ENCODE measurements around the gene ME3. TPM values are rescaled to one million over a fixed set of nuclear protein-coding genes. Genes with fewer than 3 reads are reported as not detected.

The ME3 gene
- total and polyA plus RNA-seq, 7 experiments from 2014 or later, result 0.48 to 13.7 (median 6.4) TPM

DNA sequence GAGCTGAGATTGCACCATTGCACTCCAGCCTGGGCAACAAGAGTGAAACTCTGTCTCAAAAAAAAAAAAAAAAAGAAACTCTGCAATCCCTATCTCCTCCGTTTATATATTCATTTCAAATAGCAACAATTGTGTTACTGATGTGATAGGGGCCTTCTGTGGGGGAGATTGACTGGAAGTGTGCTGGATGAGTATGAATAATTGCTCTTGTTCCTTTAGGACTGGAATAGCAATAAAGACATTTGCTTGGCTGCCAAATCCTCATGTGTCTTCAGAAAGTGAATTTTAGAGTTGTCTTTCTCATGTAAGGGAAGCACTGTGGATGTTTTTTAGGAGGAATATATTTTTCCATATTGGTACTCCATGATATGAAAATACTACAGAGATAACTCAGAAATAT lies 21.1 kb upstream of the ME3 start:
- intact Hi-C loops (cut with micrococcal nuclease), result no loop called here
- Histone ChIP-seq H3K4me3 (ENCODE audit: low read length) (no peak overlapping the region), H3K27ac (ENCODE audit: low read depth, low read length) (no peak overlapping the region), H3K9me3 (ENCODE audit: control insufficient read depth in 2 of 3, low read length in 3 of 3) (no peaks in the 10 kb centered on the region), H3K4me1 (ENCODE audit: control insufficient read depth in 2 of 2, insufficient read depth in 2 of 2, low read length in 2 of 2) (no peaks in the 10 kb centered on the region), H3K27me3 (ENCODE audit: control insufficient read depth in 2 of 2, insufficient read depth in 2 of 2, low read length in 2 of 2) (no peaks in the 10 kb centered on the region), H3K36me3 (ENCODE audit: control insufficient read depth in 2 of 3, insufficient read depth in 3 of 3, low read length in 3 of 3) (no peaks in the 10 kb centered on the region)
- Mint-ChIP-seq H3K4me3 (no peak overlapping the region), H3K27me3 (peaks cover 0 to 10% (median 5%) of the 10 kb centered on the region in 5 donors), H3K4me1 (peaks cover 0 to 7% (median 0%) of the 10 kb centered on the region in 7 donors), H3K9me3 (no peaks in the 10 kb centered on the region), H3K27ac (no peak overlapping the region), H3K36me3 (no peaks in the 10 kb centered on the region)
- no peak for ATAC-seq
- ChIA-PET POLR2A (no interaction called here), CTCF (no interaction called here)
- no peak for DNase-seq

DNA sequence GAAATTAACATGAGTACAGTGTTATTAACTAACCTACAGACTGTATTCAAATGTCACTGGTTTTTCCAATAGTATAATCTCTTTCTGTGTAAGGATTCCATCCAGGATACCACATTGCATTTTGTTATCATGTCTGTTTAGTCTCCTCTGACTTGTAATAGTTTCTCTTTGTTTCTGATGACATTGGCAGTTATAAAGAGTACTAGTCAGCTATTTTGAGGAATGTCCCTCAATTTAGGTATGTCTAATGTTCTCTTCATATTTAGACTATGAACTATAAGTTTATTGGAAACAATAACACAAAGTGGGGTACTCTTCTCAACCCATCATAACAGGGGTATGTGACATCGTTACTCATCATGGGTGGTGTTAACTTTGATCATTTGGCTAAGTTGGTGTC lies 20.3 kb upstream of the ME3 start:
- H3K27ac Mint-ChIP-seq, result no peak overlapping the region
- H3K4me1 Mint-ChIP-seq, result peaks cover 0 to 14% (median 0%) of the 10 kb centered on the region in 7 donors
- no peak for ATAC-seq
- Histone ChIP-seq H3K4me3 (ENCODE audit: low read length) (no peak overlapping the region), H3K4me1 (ENCODE audit: control insufficient read depth in 2 of 2, insufficient read depth in 2 of 2, low read length in 2 of 2) (no peaks in the 10 kb centered on the region), H3K27ac (ENCODE audit: low read depth, low read length) (no peak overlapping the region), H3K9me3 (ENCODE audit: control insufficient read depth in 2 of 3, low read length in 3 of 3) (no peaks in the 10 kb centered on the region), H3K36me3 (ENCODE audit: control insufficient read depth in 2 of 3, insufficient read depth in 3 of 3, low read length in 3 of 3) (no peaks in the 10 kb centered on the region), H3K27me3 (ENCODE audit: control insufficient read depth in 2 of 2, insufficient read depth in 2 of 2, low read length in 2 of 2) (no peaks in the 10 kb centered on the region)
- ChIA-PET CTCF (no interaction called here), POLR2A (no interaction called here)
- intact Hi-C loops (cut with micrococcal nuclease), result no loop called here
- H3K9me3 Mint-ChIP-seq, result no peaks in the 10 kb centered on the region
- no peak overlapping the region for H3K4me3 Mint-ChIP-seq
- H3K27me3 Mint-ChIP-seq, result peaks cover 0 to 10% (median 5%) of the 10 kb centered on the region in 5 donors
- DNase-seq, result no peak
- H3K36me3 Mint-ChIP-seq, result no peaks in the 10 kb centered on the region

DNA sequence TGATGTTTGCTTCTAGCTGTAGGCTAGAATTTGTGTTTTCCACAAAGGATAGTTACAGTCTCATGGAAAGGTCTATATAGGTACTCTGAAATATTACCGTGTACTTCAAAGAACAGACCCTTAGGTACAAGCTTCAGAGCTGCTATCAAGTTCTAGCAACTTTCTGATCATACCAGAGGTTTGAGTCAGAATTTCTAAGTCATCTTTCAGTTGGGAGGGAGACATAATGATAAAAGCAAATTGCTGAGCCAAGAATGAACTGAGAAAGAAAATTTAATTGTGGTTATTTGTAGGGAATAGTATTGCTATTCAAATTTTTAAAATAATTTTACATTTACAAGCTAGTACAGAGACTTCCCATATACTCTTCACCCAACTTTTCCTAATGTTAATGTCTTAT lies 19.9 kb upstream of the ME3 start:
- no peaks in the 10 kb centered on the region for H3K36me3 Mint-ChIP-seq
- H3K27me3 Mint-ChIP-seq, result peaks cover 0 to 10% (median 5%) of the 10 kb centered on the region in 5 donors
- DNase-seq (no peak), ATAC-seq (no peak)
- H3K4me1 ChIP-seq (ENCODE audit: control insufficient read depth in 2 of 2, insufficient read depth in 2 of 2, low read length in 2 of 2), result no peaks in the 10 kb centered on the region
- intact Hi-C loops (cut with micrococcal nuclease), result no loop called here
- ChIA-PET CTCF (no interaction called here), POLR2A (no interaction called here)
- H3K4me3 Mint-ChIP-seq, result no peak overlapping the region
- H3K36me3 ChIP-seq (ENCODE audit: control insufficient read depth in 2 of 3, insufficient read depth in 3 of 3, low read length in 3 of 3), result no peaks in the 10 kb centered on the region
- peaks cover 0 to 14% (median 0%) of the 10 kb centered on the region in 7 donors for H3K4me1 Mint-ChIP-seq
- H3K9me3 ChIP-seq (ENCODE audit: control insufficient read depth in 2 of 3, low read length in 3 of 3), result no peaks in the 10 kb centered on the region
- no peaks in the 10 kb centered on the region for H3K27me3 ChIP-seq (ENCODE audit: control insufficient read depth in 2 of 2, insufficient read depth in 2 of 2, low read length in 2 of 2)
- H3K27ac Mint-ChIP-seq, result no peak overlapping the region
- H3K9me3 Mint-ChIP-seq, result no peaks in the 10 kb centered on the region
- no peak overlapping the region for H3K27ac ChIP-seq (ENCODE audit: low read depth, low read length)
- no peak overlapping the region for H3K4me3 ChIP-seq (ENCODE audit: low read length)

DNA sequence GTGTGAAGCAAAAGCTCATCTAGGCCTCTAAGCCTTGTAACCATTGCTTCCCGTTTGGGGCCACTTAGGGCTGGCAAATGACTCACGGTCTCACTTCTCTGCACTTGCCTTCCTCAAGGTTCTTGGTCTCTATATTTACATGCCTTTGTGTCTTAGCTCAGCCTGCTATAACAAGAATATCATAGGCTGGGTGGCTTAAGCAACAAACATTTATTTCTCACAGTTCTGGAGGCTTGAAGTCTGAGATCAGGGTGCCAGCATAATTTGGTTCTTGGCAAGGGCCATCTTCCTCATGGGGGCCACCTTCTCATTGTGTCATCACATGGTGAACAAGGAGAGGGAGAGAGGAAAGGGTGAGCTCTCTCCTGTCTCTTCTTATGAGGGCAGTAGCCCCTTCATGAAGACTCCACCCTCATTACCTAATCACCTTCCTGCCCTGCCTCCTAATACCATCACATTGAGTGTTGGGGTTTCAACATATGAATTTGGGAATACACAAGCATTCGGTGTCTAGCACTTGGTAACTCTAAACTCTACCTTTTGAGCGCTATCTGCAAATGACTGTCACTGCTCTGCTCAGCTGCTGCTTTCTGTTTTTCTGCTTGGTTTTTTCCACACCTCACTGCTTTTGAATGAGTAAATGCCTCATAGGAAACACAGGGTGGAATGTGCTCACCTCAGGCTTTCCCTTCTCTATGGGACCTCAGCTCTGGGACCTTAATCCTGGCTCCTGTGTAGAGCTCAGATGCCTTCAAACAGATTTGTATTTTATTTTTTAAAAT lies 16.2 kb upstream of the ME3 start:
- ATAC-seq (peak; percentile 61), DNase-seq (no peak)
- no peaks in the 10 kb centered on the region for H3K36me3 Mint-ChIP-seq
- no peak overlapping the region for H3K27ac ChIP-seq (ENCODE audit: low read depth, low read length)
- intact Hi-C loops (cut with micrococcal nuclease), result no loop called here
- no peaks in the 10 kb centered on the region for H3K4me1 ChIP-seq (ENCODE audit: control insufficient read depth in 2 of 2, insufficient read depth in 2 of 2, low read length in 2 of 2)
- H3K4me3 ChIP-seq (ENCODE audit: low read length), result no peak overlapping the region
- ChIA-PET CTCF (no interaction called here), POLR2A (no interaction called here)
- peaks cover 0 to 14% (median 0%) of the 10 kb centered on the region in 7 donors for H3K4me1 Mint-ChIP-seq
- peak overlapping the region in 1 of 10 donors; percentile 21 for H3K4me3 Mint-ChIP-seq
- H3K36me3 ChIP-seq (ENCODE audit: control insufficient read depth in 2 of 3, insufficient read depth in 3 of 3, low read length in 3 of 3), result no peaks in the 10 kb centered on the region
- H3K27me3 Mint-ChIP-seq, result peaks cover 0 to 6% (median 5%) of the 10 kb centered on the region in 5 donors
- H3K9me3 Mint-ChIP-seq, result no peaks in the 10 kb centered on the region
- H3K9me3 ChIP-seq (ENCODE audit: control insufficient read depth in 2 of 3, low read length in 3 of 3), result no peaks in the 10 kb centered on the region
- H3K27me3 ChIP-seq (ENCODE audit: control insufficient read depth in 2 of 2, insufficient read depth in 2 of 2, low read length in 2 of 2), result no peaks in the 10 kb centered on the region
- H3K27ac Mint-ChIP-seq, result peak overlapping the region in 1 of 9 donors; percentile 81

DNA sequence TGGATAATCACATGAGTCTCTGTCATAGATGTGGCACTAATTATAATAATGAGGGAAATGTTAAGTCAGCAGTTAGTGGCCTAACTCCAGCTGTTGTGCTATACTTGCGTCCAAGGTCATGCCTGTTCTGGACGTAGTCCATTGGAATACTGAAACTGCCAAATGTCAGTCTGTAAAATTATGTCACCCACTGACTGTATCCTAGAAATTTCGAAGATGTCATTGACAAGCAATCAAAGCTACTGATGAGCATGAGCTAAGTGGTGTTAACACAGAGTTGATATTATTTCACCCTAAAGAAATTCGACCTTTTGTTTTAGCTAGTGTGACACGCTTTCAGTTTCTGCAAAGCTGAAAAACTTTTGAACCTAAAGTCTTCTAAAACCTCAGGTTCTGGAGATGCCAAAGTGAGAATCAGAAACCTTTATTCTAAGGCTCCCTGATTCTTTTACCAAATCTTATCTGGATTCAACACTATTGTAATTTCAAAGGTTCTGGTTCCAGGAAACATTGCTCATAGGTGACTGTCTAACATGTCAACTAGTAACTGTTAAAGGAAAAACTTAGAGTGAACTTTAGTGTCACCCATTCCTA lies 14.9 kb upstream of the ME3 start:
- intact Hi-C loops (cut with micrococcal nuclease), result no loop called here
- Mint-ChIP-seq H3K27me3 (peaks cover 0 to 6% (median 5%) of the 10 kb centered on the region in 5 donors), H3K27ac (no peak overlapping the region), H3K4me1 (peaks cover 0 to 14% (median 0%) of the 10 kb centered on the region in 7 donors), H3K9me3 (no peaks in the 10 kb centered on the region), H3K36me3 (no peaks in the 10 kb centered on the region), H3K4me3 (no peak overlapping the region)
- Histone ChIP-seq H3K4me1 (ENCODE audit: control insufficient read depth in 2 of 2, insufficient read depth in 2 of 2, low read length in 2 of 2) (no peaks in the 10 kb centered on the region), H3K4me3 (ENCODE audit: low read length) (no peak overlapping the region), H3K36me3 (ENCODE audit: control insufficient read depth in 2 of 3, insufficient read depth in 3 of 3, low read length in 3 of 3) (no peaks in the 10 kb centered on the region), H3K27me3 (ENCODE audit: control insufficient read depth in 2 of 2, insufficient read depth in 2 of 2, low read length in 2 of 2) (no peaks in the 10 kb centered on the region), H3K27ac (ENCODE audit: low read depth, low read length) (no peak overlapping the region), H3K9me3 (ENCODE audit: control insufficient read depth in 2 of 3, low read length in 3 of 3) (no peaks in the 10 kb centered on the region)
- CTCF ChIA-PET, result no interaction called here
- no peak for DNase-seq
- POLR2A ChIA-PET, result no interaction called here
- no peak for ATAC-seq

DNA sequence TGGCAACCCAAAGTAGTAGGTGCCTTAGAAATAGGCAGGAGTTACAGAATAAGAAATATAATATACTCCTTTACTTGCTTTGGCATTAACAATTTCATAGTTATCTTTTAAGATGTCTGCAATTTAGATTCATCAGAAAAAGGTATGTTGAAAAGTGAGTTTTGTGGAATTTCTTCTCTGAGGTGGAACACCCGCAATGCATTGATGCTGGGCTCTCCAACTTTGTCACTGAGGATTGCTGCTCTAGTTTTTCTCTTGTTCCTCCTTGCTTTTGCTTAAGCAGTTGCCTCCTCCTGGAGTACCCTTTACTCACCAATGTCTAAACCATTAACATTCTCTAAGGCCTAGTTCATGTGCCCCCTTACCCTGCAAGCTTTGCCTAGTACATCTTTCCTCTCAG lies 14.1 kb upstream of the ME3 start:
- DNase-seq (no peak), ATAC-seq (no peak)
- Mint-ChIP-seq H3K4me1 (peaks cover 0 to 14% (median 0%) of the 10 kb centered on the region in 7 donors), H3K27me3 (peaks cover 0 to 5% (median 1%) of the 10 kb centered on the region in 5 donors), H3K9me3 (no peaks in the 10 kb centered on the region), H3K4me3 (no peak overlapping the region), H3K27ac (no peak overlapping the region), H3K36me3 (no peaks in the 10 kb centered on the region)
- H3K27ac ChIP-seq (ENCODE audit: low read depth, low read length), result no peak overlapping the region
- ChIA-PET POLR2A (no interaction called here), CTCF (no interaction called here)
- H3K27me3 ChIP-seq (ENCODE audit: control insufficient read depth in 2 of 2, insufficient read depth in 2 of 2, low read length in 2 of 2), result no peaks in the 10 kb centered on the region
- intact Hi-C loops (cut with micrococcal nuclease), result no loop called here
- H3K9me3 ChIP-seq (ENCODE audit: control insufficient read depth in 2 of 3, low read length in 3 of 3), result no peaks in the 10 kb centered on the region
- H3K4me1 ChIP-seq (ENCODE audit: control insufficient read depth in 2 of 2, insufficient read depth in 2 of 2, low read length in 2 of 2), result no peaks in the 10 kb centered on the region
- H3K4me3 ChIP-seq (ENCODE audit: low read length), result no peak overlapping the region
- H3K36me3 ChIP-seq (ENCODE audit: control insufficient read depth in 2 of 3, insufficient read depth in 3 of 3, low read length in 3 of 3), result no peaks in the 10 kb centered on the region

DNA sequence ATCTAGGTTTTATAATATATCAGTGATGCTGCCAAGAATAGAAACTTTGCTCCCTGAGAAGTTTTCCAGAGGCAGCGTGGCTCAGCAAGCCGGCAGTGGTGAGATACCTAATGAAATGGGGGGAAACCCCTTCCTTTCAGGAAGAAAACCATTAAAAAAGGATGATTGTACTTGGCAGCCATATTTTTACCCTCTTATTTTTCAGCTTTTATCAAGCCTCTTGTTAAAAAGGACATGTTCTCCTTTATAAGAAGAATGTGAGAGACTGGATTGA lies 9.0 kb upstream of the ME3 start:
- Mint-ChIP-seq H3K4me1 (no peaks in the 10 kb centered on the region), H3K4me3 (no peak overlapping the region), H3K27me3 (peaks cover 0 to 4% (median 0%) of the 10 kb centered on the region in 5 donors), H3K27ac (no peak overlapping the region), H3K36me3 (no peaks in the 10 kb centered on the region), H3K9me3 (no peaks in the 10 kb centered on the region)
- Histone ChIP-seq H3K27me3 (ENCODE audit: control insufficient read depth in 2 of 2, insufficient read depth in 2 of 2, low read length in 2 of 2) (no peaks in the 10 kb centered on the region), H3K36me3 (ENCODE audit: control insufficient read depth in 2 of 3, insufficient read depth in 3 of 3, low read length in 3 of 3) (no peaks in the 10 kb centered on the region), H3K4me1 (ENCODE audit: control insufficient read depth in 2 of 2, insufficient read depth in 2 of 2, low read length in 2 of 2) (no peaks in the 10 kb centered on the region), H3K9me3 (ENCODE audit: control insufficient read depth in 2 of 3, low read length in 3 of 3) (no peaks in the 10 kb centered on the region), H3K27ac (ENCODE audit: low read depth, low read length) (no peak overlapping the region), H3K4me3 (ENCODE audit: low read length) (no peak overlapping the region)
- CTCF ChIA-PET, result no interaction called here
- DNase-seq, result no peak
- POLR2A ChIA-PET, result no interaction called here
- ATAC-seq, result no peak
- intact Hi-C loops (cut with micrococcal nuclease), result no loop called here

All from naive thymus-derived CD4-positive, alpha-beta T cell (primary cell).